HepG2 (cell line): ENCODE results near the gene CECR2. TPM values are rescaled to one million over a fixed set of nuclear protein-coding genes. Genes with fewer than 3 reads are reported as not detected.

Source experiments
- ATAC-seq: fragments of 200-7000 bp; cut with Tn5 transposase; 3 replicates; pipeline ENCODE4 v1.9.1; 2020; ENCODE audit warnings: mild to moderate bottlenecking, moderate library complexity
- BruUV-seq: library from RNA; stranded (reverse); fragments of 400-500 nt; replicated peaks from 2 replicates; lab custom pipeline; 2021; lab: Mats Ljungman, UMichigan
- CTCF ChIA-PET: fragments of 300-600 bp; formaldehyde crosslinking; extraction: SDS; loops from one replicate; lab custom pipeline; 2021; ENCODE audit warnings: low total read pairs, inconsistent platforms, low intra/inter-chr PET ratio; lab: Yijun Ruan, JAX
- POLR2A ChIA-PET: fragments of 350-600 bp; sonication (Branson Sonifier 250); formaldehyde crosslinking; loops from one replicate; lab custom pipeline; 2020; ENCODE audit warnings: antibody characterized with exemption, inconsistent platforms; lab: Yijun Ruan, JAX
- DNase-seq: peaks from one replicate; pipeline ENCODE4 v3.0.0-alpha.2; 2015; ENCODE audit warnings: low spot score
- FAIRE-seq: peaks from 3 replicates; lab custom pipeline; 2011; peaks lifted over from hg19 to GRCh38; lab: Jason Lieb, UNC
- H2AFZ ChIP-seq: one replicate; pipeline ENCODE4 v1.6.1; 2011; ENCODE audit warnings: low read length, inconsistent platforms
- H3K27ac ChIP-seq: fragments of 300-600 bp; 3 replicates; pipeline ENCODE4 v1.8.0; 2011; ENCODE audit warnings: mixed run types, mild to moderate bottlenecking, mixed read lengths, low read length, inconsistent platforms; ENCODE audit not compliant: insufficient read depth; ENCODE audit errors: extremely low read length
- H3K27me3 ChIP-seq, 2 experiments: fragments of 200-600 bp in 1 of 2; 2 replicates in 1 of 2; 3 replicates in 1 of 2; pipeline versions ENCODE4 v1.6.0 to v1.8.0; 2011; ENCODE audit warnings: low read length in 2 of 2, mild to moderate bottlenecking in 2 of 2, moderate library complexity in 2 of 2, inconsistent platforms in 1 of 2; ENCODE audit not compliant: insufficient read depth in 2 of 2, control insufficient read depth in 1 of 2
- H3K36me3 ChIP-seq, 2 experiments: fragments of 200-600 bp in 1 of 2; replicated peaks in 1 of 2; 2 replicates in 1 of 2; 3 replicates in 1 of 2; pipeline versions ENCODE4 v1.5.1 to v1.8.0; 2011; ENCODE audit warnings: low read length in 2 of 2, inconsistent platforms in 1 of 2; ENCODE audit not compliant: insufficient read depth in 2 of 2, control insufficient read depth in 1 of 2
- H3K4me1 ChIP-seq: 2 replicates; pipeline ENCODE4 v1.5.1; 2012; ENCODE audit warnings: low read length, inconsistent platforms; ENCODE audit not compliant: insufficient read depth
- H3K4me2 ChIP-seq: 2 replicates; pipeline ENCODE4 v1.6.0; 2011; ENCODE audit warnings: low read depth, low read length, inconsistent platforms
- H3K4me3 ChIP-seq, 3 experiments: fragments of 200-600 bp in 1 of 3; sonication (generic), shearing (Covaris generic) in 1 of 3; replicated peaks in 1 of 3; 2 replicates each; pipeline ENCODE4 v1.5.1; 2011 to 2016; ENCODE audit warnings: low read length in 3 of 3, inconsistent platforms in 2 of 3, low read depth in 2 of 3, mild to moderate bottlenecking in 2 of 3, control low read depth in 1 of 3, mixed read lengths in 1 of 3; ENCODE audit not compliant: insufficient read depth in 1 of 3
- H3K79me2 ChIP-seq: one replicate; pipeline ENCODE4 v1.6.1; 2011; ENCODE audit warnings: low read length, inconsistent platforms; ENCODE audit not compliant: insufficient read depth
- H3K9ac ChIP-seq: 2 replicates; pipeline ENCODE4 v1.6.0; 2011; ENCODE audit warnings: mild to moderate bottlenecking, low read depth, low read length, inconsistent platforms; ENCODE audit not compliant: insufficient read depth
- H3K9me3 ChIP-seq: 2 replicates; pipeline ENCODE4 v1.5.1; 2012; ENCODE audit warnings: mild to moderate bottlenecking, low read length
- H4K20me1 ChIP-seq: 2 replicates; pipeline ENCODE4 v1.6.0; 2011; ENCODE audit warnings: inconsistent platforms, mild to moderate bottlenecking, low read length, moderate library complexity; ENCODE audit not compliant: insufficient read depth
- HNF4G ChIP-seq, 2 experiments: sonication (generic) in 1 of 2; formaldehyde crosslinking in 1 of 2; IDR thresholded peaks; 2 replicates each; pipeline versions ENCODE4 v1.4.0 to v1.6.1; 2011 to 2020; ENCODE audit warnings: borderline replicate concordance in 2 of 2, low read depth in 2 of 2, mild to moderate bottlenecking in 2 of 2, low read length in 1 of 2, missing genetic modification reagents in 1 of 2, moderate library complexity in 1 of 2
- JDP2 ChIP-seq: sonication (generic); formaldehyde crosslinking; IDR thresholded peaks from 2 replicates; pipeline ENCODE4 v1.8.1; 2022; ENCODE audit warnings: missing genetic modification reagents, borderline replicate concordance
- MLLT10 ChIP-seq: sonication (generic); formaldehyde crosslinking; IDR thresholded peaks from 2 replicates; pipeline ENCODE4 v1.4.0; 2020; ENCODE audit warnings: missing genetic modification reagents
- SIN3A ChIP-seq: IDR thresholded peaks from 2 replicates; pipeline ENCODE4 v1.6.1; 2011; ENCODE audit warnings: low read depth, mild to moderate bottlenecking, control low read depth, low read length, borderline replicate concordance
- SNRNP70 ChIP-seq: fragments of 200-400 bp; formaldehyde crosslinking; IDR thresholded peaks from 2 replicates; pipeline ENCODE4 v1.6.1; 2017; ENCODE audit warnings: mild to moderate bottlenecking, low read depth, low read length, moderate library complexity
- ZNF550 ChIP-seq: sonication (generic); formaldehyde crosslinking; IDR thresholded peaks from 2 replicates; pipeline ENCODE4 v1.4.0; 2020; ENCODE audit warnings: mild to moderate bottlenecking, missing genetic modification reagents, borderline replicate concordance
- ZNF772 ChIP-seq: sonication (generic); formaldehyde crosslinking; IDR thresholded peaks from 2 replicates; pipeline ENCODE4 v1.5.0; 2020; ENCODE audit warnings: mild to moderate bottlenecking, missing genetic modification reagents
- WGBS: methylation state at CpG from one replicate; pipeline ENCODE4 v1.1.6; 2017; ENCODE audit warnings: low lambda C conversion rate; 5-methylcytosine and 5-hydroxymethylcytosine counted together
- in situ Hi-C: cut with HindIII; loops from 2 replicates; pipeline ENCODE4 v1.10.0; 2017; ENCODE audit warnings: low pct_unique_long_range_greater_than_20kb; ENCODE audit not compliant: extremely low pct_ligation_motif_present
- intact Hi-C: fragments of 100-400 bp; cut with micrococcal nuclease; formaldehyde crosslinking; loops from one replicate; pipeline ENCODE4 v1.10.0; 2022; ENCODE audit not compliant: unreplicated experiment
- polyA plus RNA-seq, 8 experiments: library from polyadenylated mRNA; depleted of rRNA in 3 of 8; stranded (reverse) in 7 of 8; unstranded in 1 of 8; fragments of >200 nt; fragmentation: Illumina TruSeq in 4 of 8; extraction: Trizol in 4 of 8; gene quantifications; 2 replicates each; pipeline versions ENCODE4 v1.2.1 to v1.2.3, GENCODE V29; 2011 to 2016; ENCODE audit warnings: low read depth in 4 of 8, missing spikeins in 1 of 8, mixed read lengths in 1 of 8; ENCODE audit not compliant: insufficient read depth in 1 of 8
- total RNA-seq, 5 experiments: library from RNA; depleted of rRNA; stranded (reverse); fragments of >200 nt; fragmentation: Illumina TruSeq; extraction: Trizol; gene quantifications; 2 replicates each; pipeline ENCODE4 v1.2.3, GENCODE V29; 2016; ENCODE audit warnings: low read depth in 1 of 5
- TF ChIP-seq, protein P1 (sequence below): fragments of 450-650 bp; IDR thresholded peaks from 2 replicates; pipeline ENCODE4 v1.6.1; 2017; ENCODE audit warnings: mild to moderate bottlenecking
- TF ChIP-seq, protein P2 (sequence below): IDR thresholded peaks from 2 replicates; pipeline ENCODE4 v1.4.0; 2020; ENCODE audit warnings: mild to moderate bottlenecking, missing genetic modification reagents
- TF ChIP-seq, protein P3 (sequence below): sonication (generic); formaldehyde crosslinking; IDR thresholded peaks from 2 replicates; pipeline ENCODE4 v1.8.0; 2022; ENCODE audit warnings: missing genetic modification reagents, mild to moderate bottlenecking, borderline replicate concordance

The CECR2 gene
- total and polyA plus RNA-seq, 2 of the 13 experiments (the other 11 are each of a cell fraction or from before 2014, with no cell fraction given) = not detected

DNA sequence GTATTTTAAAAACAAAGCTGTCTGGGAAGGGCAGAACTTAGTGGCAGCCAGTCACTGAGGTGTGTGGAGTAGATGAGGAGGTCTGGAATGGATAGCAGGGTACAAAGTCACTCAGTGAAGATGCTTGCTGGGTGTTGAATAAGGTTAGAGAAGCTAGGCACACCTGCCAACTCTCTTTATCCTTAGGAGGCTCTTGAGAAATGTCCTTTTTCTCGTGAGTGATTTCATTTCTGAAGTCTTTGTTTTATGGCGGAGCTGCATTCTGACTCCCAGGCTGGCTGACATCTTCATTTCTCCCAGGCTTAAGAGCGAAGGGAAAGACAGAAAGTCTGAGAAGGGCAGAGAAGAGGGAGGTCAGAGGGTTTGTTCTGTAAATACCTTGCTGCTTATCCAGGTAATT is 31.0 kb downstream of the CECR2 start:
- ATAC-seq = no peak
- POLR2A ChIA-PET = no interaction called here
- no peak overlapping the region for H3K27ac ChIP-seq
- no peaks in the 10 kb centered on the region for H3K36me3 ChIP-seq
- CTCF ChIA-PET = no interaction called here
- H2AFZ ChIP-seq = no peak overlapping the region
- H3K4me2 ChIP-seq = no peak overlapping the region
- H3K27me3 ChIP-seq = 0 out of 5 replicates have a peak, but pooled peaks cover 0 to 1% of the 10 kb centered on the region in 2 experiments
- no peaks in the 10 kb centered on the region for H3K79me2 ChIP-seq
- DNase-seq = no peak
- H3K4me3 ChIP-seq = no peak overlapping the region
- FAIRE-seq = no peak
- H3K9ac ChIP-seq = no peak overlapping the region
- intact Hi-C loops = no loop called here
- TF ChIP-seq, protein P1, sequence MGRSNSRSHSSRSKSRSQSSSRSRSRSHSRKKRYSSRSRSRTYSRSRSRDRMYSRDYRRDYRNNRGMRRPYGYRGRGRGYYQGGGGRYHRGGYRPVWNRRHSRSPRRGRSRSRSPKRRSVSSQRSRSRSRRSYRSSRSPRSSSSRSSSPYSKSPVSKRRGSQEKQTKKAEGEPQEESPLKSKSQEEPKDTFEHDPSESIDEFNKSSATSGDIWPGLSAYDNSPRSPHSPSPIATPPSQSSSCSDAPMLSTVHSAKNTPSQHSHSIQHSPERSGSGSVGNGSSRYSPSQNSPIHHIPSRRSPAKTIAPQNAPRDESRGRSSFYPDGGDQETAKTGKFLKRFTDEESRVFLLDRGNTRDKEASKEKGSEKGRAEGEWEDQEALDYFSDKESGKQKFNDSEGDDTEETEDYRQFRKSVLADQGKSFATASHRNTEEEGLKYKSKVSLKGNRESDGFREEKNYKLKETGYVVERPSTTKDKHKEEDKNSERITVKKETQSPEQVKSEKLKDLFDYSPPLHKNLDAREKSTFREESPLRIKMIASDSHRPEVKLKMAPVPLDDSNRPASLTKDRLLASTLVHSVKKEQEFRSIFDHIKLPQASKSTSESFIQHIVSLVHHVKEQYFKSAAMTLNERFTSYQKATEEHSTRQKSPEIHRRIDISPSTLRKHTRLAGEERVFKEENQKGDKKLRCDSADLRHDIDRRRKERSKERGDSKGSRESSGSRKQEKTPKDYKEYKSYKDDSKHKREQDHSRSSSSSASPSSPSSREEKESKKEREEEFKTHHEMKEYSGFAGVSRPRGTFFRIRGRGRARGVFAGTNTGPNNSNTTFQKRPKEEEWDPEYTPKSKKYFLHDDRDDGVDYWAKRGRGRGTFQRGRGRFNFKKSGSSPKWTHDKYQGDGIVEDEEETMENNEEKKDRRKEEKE = no peak
- no peak for TF ChIP-seq JDP2 (CRISPR knock-in tag)
- no peaks in the 10 kb centered on the region for H4K20me1 ChIP-seq
- 3% methylated on average over 3 of the region's 3 CpGs for WGBS
- H3K4me1 ChIP-seq = no peaks in the 10 kb centered on the region
- in situ Hi-C loops = no loop called here
- BruUV-seq = no TSS peak
- H3K9me3 ChIP-seq = no peaks in the 10 kb centered on the region

DNA sequence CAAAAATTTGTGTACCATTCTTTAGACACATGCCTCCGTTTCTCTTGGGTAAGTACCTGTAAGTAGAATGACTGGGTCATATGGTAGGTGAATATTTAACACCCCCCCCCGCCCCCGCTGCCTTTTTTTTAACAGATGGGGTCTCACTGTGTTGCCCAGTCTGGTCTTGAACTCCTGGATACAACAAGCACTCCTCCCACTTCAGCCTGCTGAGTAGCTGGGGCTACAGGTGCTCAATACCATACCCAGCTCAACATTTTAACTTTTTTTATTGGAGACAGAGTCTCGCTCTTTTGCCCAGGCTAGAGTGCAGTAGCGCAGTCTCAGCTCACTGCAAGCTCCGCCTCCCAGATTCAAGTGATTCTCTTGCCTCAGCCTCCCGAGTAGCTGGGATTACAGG is 32.5 kb downstream of the CECR2 start:
- intact Hi-C loops = no loop called here
- Histone ChIP-seq H3K27me3 (0 out of 5 replicates have a peak, but pooled peaks cover 0 to 1% of the 10 kb centered on the region in 2 experiments), H4K20me1 (no peaks in the 10 kb centered on the region), H2AFZ (no peak overlapping the region), H3K36me3 (no peaks in the 10 kb centered on the region), H3K4me2 (no peak overlapping the region), H3K9me3 (no peaks in the 10 kb centered on the region), H3K9ac (no peak overlapping the region), H3K4me3 (no peak overlapping the region), H3K79me2 (no peaks in the 10 kb centered on the region), H3K27ac (no peak overlapping the region), H3K4me1 (no peaks in the 10 kb centered on the region)
- DNase-seq (no peak), ATAC-seq (no peak), FAIRE-seq (no peak)
- 31% methylated on average over 7 of the region's 7 CpGs for WGBS
- POLR2A ChIA-PET = no interaction called here
- in situ Hi-C loops = no loop called here
- CTCF ChIA-PET = no interaction called here
- no TSS peak for BruUV-seq
- TF ChIP-seq MLLT10 (CRISPR knock-in tag) (no peak), HNF4G (IDR thresholded peaks at IDR 0.05; ENCODE audit: borderline replicate concordance, low read depth, low read length) (no peak), HNF4G (CRISPR knock-in tag; IDR thresholded peaks at IDR 0.05; ENCODE audit: borderline replicate concordance, low read depth) (no peak), ZNF550 (CRISPR knock-in tag) (no peak), ZNF772 (CRISPR knock-in tag) (no peak), SNRNP70 (no peak), SIN3A (no peak)
- TF ChIP-seq, protein P2, sequence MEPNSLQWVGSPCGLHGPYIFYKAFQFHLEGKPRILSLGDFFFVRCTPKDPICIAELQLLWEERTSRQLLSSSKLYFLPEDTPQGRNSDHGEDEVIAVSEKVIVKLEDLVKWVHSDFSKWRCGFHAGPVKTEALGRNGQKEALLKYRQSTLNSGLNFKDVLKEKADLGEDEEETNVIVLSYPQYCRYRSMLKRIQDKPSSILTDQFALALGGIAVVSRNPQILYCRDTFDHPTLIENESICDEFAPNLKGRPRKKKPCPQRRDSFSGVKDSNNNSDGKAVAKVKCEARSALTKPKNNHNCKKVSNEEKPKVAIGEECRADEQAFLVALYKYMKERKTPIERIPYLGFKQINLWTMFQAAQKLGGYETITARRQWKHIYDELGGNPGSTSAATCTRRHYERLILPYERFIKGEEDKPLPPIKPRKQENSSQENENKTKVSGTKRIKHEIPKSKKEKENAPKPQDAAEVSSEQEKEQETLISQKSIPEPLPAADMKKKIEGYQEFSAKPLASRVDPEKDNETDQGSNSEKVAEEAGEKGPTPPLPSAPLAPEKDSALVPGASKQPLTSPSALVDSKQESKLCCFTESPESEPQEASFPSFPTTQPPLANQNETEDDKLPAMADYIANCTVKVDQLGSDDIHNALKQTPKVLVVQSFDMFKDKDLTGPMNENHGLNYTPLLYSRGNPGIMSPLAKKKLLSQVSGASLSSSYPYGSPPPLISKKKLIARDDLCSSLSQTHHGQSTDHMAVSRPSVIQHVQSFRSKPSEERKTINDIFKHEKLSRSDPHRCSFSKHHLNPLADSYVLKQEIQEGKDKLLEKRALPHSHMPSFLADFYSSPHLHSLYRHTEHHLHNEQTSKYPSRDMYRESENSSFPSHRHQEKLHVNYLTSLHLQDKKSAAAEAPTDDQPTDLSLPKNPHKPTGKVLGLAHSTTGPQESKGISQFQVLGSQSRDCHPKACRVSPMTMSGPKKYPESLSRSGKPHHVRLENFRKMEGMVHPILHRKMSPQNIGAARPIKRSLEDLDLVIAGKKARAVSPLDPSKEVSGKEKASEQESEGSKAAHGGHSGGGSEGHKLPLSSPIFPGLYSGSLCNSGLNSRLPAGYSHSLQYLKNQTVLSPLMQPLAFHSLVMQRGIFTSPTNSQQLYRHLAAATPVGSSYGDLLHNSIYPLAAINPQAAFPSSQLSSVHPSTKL = no peak
- TF ChIP-seq, protein P3, sequence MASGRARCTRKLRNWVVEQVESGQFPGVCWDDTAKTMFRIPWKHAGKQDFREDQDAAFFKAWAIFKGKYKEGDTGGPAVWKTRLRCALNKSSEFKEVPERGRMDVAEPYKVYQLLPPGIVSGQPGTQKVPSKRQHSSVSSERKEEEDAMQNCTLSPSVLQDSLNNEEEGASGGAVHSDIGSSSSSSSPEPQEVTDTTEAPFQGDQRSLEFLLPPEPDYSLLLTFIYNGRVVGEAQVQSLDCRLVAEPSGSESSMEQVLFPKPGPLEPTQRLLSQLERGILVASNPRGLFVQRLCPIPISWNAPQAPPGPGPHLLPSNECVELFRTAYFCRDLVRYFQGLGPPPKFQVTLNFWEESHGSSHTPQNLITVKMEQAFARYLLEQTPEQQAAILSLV (CRISPR knock-in tag) = no peak
